GM12864 (cell line): ENCODE data around the gene UNC79.

Experiments
- DNase-seq: peaks from one replicate; pipeline ENCODE4 v3.0.0-alpha.2; 2011; ENCODE audit warnings: low read depth
- H3K4me3 ChIP-seq: 2 replicates; pipeline ENCODE4 v1.5.1; 2011; ENCODE audit warnings: mild to moderate bottlenecking, low read depth, low read length, control low read depth
- CTCF ChIP-seq: IDR thresholded peaks from 2 replicates; pipeline ENCODE4 v1.5.1; 2011; ENCODE audit warnings: low read depth, mild to moderate bottlenecking, moderate library complexity, low read length, control low read depth, inconsistent platforms; ENCODE audit errors: missing control alignments

Gene UNC79

GRCh38 chr14:93714605-93715004 is 283.9 kb downstream of the UNC79 start:
- DNase-seq, result no peak
- H3K4me3 ChIP-seq, result no peak overlapping the region
- TF ChIP-seq CTCF, result no peak

GRCh38 chr14:93715279-93715927 is 284.7 kb downstream of the UNC79 start:
- TF ChIP-seq CTCF, result no peak
- no peak for DNase-seq
- no peak overlapping the region for H3K4me3 ChIP-seq

GRCh38 chr14:93716002-93716745 is 285.4 kb downstream of the UNC79 start:
- H3K4me3 ChIP-seq, result no peak overlapping the region
- TF ChIP-seq CTCF, result no peak
- no peak for DNase-seq

GRCh38 chr14:93716746-93717667 is 286.3 kb downstream of the UNC79 start:
- TF ChIP-seq CTCF, result no peak
- DNase-seq, result no peak
- no peak overlapping the region for H3K4me3 ChIP-seq

GRCh38 chr14:93717668-93718320 is 287.1 kb downstream of the UNC79 start:
- DNase-seq, result no peak
- TF ChIP-seq CTCF, result no peak
- H3K4me3 ChIP-seq, result no peak overlapping the region

GRCh38 chr14:93719256-93719655 is 288.5 kb downstream of the UNC79 start:
- no peak for DNase-seq
- no peak overlapping the region for H3K4me3 ChIP-seq
- TF ChIP-seq CTCF, result no peak
